A673 (cell line): Measurements from ENCODE around the gene SERPINB13.

Experiments used
- EZH2 ChIP-seq: fragments of 200-600 bp; sonication (generic); IDR thresholded peaks from 2 replicates; pipeline ENCODE4 v1.6.1; 2017; ENCODE audit warnings: borderline replicate concordance, low read depth, mild to moderate bottlenecking, mixed read lengths, antibody characterized with exemption, low read length; ENCODE audit not compliant: poor library complexity, severe bottlenecking
- TF ChIP-seq, protein P1 (sequence below): fragments of 300-800, 200-600 bp; sonication (generic); conservative IDR thresholded peaks from 2 replicates; pipeline ENCODE4 v1.5.1; 2017; ENCODE audit warnings: low read depth, mild to moderate bottlenecking, antibody characterized with exemption, low read length, moderate library complexity, mixed read lengths

DNA sequence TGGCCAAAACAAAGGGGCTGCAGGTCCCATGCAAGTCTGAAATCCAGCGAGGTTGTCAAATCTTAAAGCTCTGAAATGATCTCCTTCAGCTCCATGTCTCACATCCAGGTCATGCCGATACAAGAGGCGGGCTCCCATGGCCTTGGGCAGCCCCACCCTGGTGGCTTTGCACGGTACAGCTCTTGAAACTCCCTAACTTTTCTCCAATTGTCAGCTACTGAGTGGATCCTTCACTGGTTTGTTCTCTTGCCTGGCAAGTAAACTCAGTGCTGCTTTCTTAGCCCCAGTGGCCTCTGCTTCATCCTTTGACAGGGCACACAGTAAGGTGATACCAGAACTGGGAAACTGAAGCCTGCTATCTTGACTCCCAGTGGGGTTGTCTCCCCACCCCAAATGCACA, 26.3 kb downstream of the SERPINB13 start:
- TF ChIP-seq, protein P1, sequence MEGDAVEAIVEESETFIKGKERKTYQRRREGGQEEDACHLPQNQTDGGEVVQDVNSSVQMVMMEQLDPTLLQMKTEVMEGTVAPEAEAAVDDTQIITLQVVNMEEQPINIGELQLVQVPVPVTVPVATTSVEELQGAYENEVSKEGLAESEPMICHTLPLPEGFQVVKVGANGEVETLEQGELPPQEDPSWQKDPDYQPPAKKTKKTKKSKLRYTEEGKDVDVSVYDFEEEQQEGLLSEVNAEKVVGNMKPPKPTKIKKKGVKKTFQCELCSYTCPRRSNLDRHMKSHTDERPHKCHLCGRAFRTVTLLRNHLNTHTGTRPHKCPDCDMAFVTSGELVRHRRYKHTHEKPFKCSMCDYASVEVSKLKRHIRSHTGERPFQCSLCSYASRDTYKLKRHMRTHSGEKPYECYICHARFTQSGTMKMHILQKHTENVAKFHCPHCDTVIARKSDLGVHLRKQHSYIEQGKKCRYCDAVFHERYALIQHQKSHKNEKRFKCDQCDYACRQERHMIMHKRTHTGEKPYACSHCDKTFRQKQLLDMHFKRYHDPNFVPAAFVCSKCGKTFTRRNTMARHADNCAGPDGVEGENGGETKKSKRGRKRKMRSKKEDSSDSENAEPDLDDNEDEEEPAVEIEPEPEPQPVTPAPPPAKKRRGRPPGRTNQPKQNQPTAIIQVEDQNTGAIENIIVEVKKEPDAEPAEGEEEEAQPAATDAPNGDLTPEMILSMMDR, result no peak
- no peak for TF ChIP-seq EZH2
